Osteocyte (in vitro differentiated cells): ENCODE data around the gene WSB2. TPM values are rescaled to one million over a fixed set of nuclear protein-coding genes. Genes with fewer than 3 reads are reported as not detected.
"Not testable (repeated sequence)": the region's sequence is repeated elsewhere in the genome, so short reads cannot be mapped to it uniquely, and the experiment has no call there.

Experiments
- DNase-seq: peaks from one replicate; pipeline ENCODE4 v3.0.0; 2021; ENCODE audit warnings: mixed read lengths; ENCODE audit not compliant: unreplicated experiment; ENCODE audit errors: extremely low spot score
- H3K27ac Mint-ChIP-seq: one replicate; pipeline ENCODE4 v1.8.0; 2021; ENCODE audit warnings: mild to moderate bottlenecking, mixed read lengths; ENCODE audit not compliant: unreplicated experiment
- H3K27me3 Mint-ChIP-seq: one replicate; pipeline ENCODE4 v1.8.0; 2021; ENCODE audit warnings: mixed read lengths; ENCODE audit not compliant: unreplicated experiment
- H3K36me3 Mint-ChIP-seq: one replicate; pipeline ENCODE4 v1.8.0; 2021; ENCODE audit warnings: mixed read lengths; ENCODE audit not compliant: unreplicated experiment
- H3K4me1 Mint-ChIP-seq: one replicate; pipeline ENCODE4 v1.8.0; 2021; ENCODE audit warnings: mixed read lengths; ENCODE audit not compliant: unreplicated experiment
- H3K4me3 Mint-ChIP-seq: one replicate; pipeline ENCODE4 v1.8.0; 2021; ENCODE audit warnings: mild to moderate bottlenecking, moderate library complexity, mixed read lengths; ENCODE audit not compliant: unreplicated experiment
- H3K9me3 Mint-ChIP-seq: one replicate; pipeline ENCODE4 v1.8.0; 2021; ENCODE audit warnings: mixed read lengths; ENCODE audit not compliant: unreplicated experiment
- CTCF ChIP-seq: fragments of 200-600 bp; sonication (generic); IDR thresholded peaks from 2 replicates; pipeline ENCODE4 v1.5.0; 2021; ENCODE audit warnings: antibody characterized with exemption, mild to moderate bottlenecking, moderate library complexity
- total RNA-seq: library from RNA; stranded (reverse); gene quantifications from 2 replicates; pipeline ENCODE4 v1.2.1, GENCODE V29; 2021

Gene WSB2
- total RNA-seq, 1 donor from 2014 or later, result 94.7 TPM

DNA sequence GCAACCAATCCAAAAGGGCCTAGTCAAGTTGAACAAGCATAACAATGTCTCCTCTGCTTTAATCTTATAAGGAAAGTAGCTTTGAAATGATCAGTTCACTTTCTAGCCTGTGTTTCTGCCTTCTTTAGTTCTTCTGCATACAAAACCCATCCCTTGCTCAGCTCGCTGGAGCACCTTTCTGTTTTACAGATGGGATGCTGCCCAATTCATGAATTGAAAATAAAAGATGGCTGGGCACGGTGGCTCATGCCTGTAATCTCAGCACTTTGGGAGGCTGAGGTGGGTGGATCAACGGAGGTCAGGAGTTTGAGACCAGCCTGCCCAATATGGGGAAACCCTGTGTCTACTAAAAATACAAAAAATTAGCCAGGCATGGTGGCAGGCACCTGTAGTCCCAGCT lies 49.0 kb downstream of the WSB2 start:
- Mint-ChIP-seq H3K4me1 (peaks cover 7% of the 10 kb centered on the region), H3K27ac (no peak overlapping the region), H3K4me3 (no peak overlapping the region), H3K36me3 (no peaks in the 10 kb centered on the region), H3K9me3 (no peaks in the 10 kb centered on the region), H3K27me3 (peaks cover 11% of the 10 kb centered on the region)
- no peak for DNase-seq
- TF ChIP-seq CTCF, result no peak

DNA sequence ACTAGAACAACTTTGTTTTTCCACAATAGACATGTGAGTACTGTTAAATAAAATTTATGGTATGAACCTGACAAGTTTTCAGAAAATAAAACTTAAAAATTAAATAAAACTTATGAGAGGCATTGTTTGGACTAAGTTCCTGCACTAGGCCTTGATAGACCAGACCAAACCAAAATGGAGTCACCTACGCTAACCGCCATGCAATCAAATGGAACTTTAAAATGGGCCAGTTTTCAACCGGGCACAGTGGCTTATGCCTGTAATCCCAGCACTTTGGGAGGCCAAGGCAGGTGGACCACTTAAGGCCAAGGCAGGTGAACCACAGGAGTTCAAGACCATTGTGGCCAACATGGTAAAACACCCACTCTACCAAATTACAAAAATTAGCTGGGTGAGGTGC lies 49.6 kb downstream of the WSB2 start:
- peaks cover 11% of the 10 kb centered on the region for H3K27me3 Mint-ChIP-seq
- DNase-seq, result no peak
- H3K9me3 Mint-ChIP-seq, result no peaks in the 10 kb centered on the region
- H3K36me3 Mint-ChIP-seq, result no peaks in the 10 kb centered on the region
- H3K4me3 Mint-ChIP-seq, result no peak overlapping the region
- TF ChIP-seq CTCF, result no peak
- no peak overlapping the region for H3K27ac Mint-ChIP-seq
- peaks cover 5% of the 10 kb centered on the region for H3K4me1 Mint-ChIP-seq

GRCh38 chr12:118010903-118011302 lies 50.1 kb downstream of the WSB2 start:
- peaks cover under 1% of the 10 kb centered on the region for H3K4me1 Mint-ChIP-seq
- no peaks in the 10 kb centered on the region for H3K9me3 Mint-ChIP-seq
- DNase-seq, result no peak
- peaks cover 11% of the 10 kb centered on the region for H3K27me3 Mint-ChIP-seq
- no peak for TF ChIP-seq CTCF
- no peak overlapping the region for H3K4me3 Mint-ChIP-seq
- H3K36me3 Mint-ChIP-seq, result no peaks in the 10 kb centered on the region
- H3K27ac Mint-ChIP-seq, result no peak overlapping the region

DNA sequence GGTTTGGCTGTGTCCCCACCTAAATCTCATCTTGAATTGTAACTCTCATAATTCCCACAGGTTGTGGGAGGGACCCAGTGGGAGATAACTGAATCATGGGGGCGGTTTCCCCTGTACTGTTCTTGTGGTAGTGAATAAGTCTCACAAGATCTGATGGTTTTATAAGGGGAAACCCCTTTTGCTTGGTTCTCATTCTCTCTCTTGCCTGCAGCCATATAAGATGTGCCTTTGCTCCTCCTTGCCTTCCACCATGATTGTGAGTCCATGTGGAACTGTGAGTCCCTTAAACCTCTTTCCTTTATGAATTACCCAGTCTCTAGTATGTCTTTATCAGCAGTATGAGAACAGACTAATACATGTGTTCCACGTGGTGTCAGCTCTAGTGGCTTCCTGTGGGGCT lies 61.2 kb downstream of the WSB2 start:
- not testable (repeated sequence) for H3K27me3 Mint-ChIP-seq, H3K4me3 Mint-ChIP-seq, H3K9me3 Mint-ChIP-seq, H3K27ac Mint-ChIP-seq, H3K4me1 Mint-ChIP-seq, DNase-seq, H3K36me3 Mint-ChIP-seq

DNA sequence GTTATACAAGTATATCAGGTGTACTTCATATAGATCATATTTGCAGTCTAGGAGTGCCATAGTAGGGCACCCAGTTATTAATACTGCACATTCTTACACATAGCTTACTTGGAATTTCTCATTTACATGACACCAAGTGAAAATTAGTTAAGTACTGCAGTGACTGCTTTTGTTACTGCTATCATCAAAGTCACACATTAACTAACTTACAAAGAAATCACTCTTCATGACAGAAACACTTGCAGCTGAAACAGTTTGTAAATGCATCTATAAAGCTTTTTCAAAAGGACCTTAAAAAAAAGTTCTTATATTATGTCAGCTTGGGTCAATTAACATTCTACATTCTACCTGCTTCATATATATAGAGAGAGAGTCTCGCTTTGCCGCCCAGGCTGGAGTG lies 62.3 kb downstream of the WSB2 start:
- peaks cover 5% of the 10 kb centered on the region for H3K9me3 Mint-ChIP-seq
- peaks cover 7% of the 10 kb centered on the region for H3K27me3 Mint-ChIP-seq
- H3K27ac Mint-ChIP-seq, result no peak overlapping the region
- no peak overlapping the region for H3K4me3 Mint-ChIP-seq
- no peak for TF ChIP-seq CTCF
- no peaks in the 10 kb centered on the region for H3K36me3 Mint-ChIP-seq
- H3K4me1 Mint-ChIP-seq, result no peaks in the 10 kb centered on the region
- DNase-seq, result no peak
